HG02678 (cell line): Measurements from ENCODE around the gene TCFL5.
"Not testable (repeated sequence)": the region's sequence is repeated elsewhere in the genome, so short reads cannot be mapped to it uniquely, and the experiment has no call there.

Experiments
- ATAC-seq: cut with Tn5 transposase; IDR thresholded peaks from one replicate; pipeline ENCODE4 v1.9.1; 2021; ENCODE audit warnings: mild to moderate bottlenecking, moderate library complexity; ENCODE audit not compliant: unreplicated experiment

The TCFL5 gene

DNA sequence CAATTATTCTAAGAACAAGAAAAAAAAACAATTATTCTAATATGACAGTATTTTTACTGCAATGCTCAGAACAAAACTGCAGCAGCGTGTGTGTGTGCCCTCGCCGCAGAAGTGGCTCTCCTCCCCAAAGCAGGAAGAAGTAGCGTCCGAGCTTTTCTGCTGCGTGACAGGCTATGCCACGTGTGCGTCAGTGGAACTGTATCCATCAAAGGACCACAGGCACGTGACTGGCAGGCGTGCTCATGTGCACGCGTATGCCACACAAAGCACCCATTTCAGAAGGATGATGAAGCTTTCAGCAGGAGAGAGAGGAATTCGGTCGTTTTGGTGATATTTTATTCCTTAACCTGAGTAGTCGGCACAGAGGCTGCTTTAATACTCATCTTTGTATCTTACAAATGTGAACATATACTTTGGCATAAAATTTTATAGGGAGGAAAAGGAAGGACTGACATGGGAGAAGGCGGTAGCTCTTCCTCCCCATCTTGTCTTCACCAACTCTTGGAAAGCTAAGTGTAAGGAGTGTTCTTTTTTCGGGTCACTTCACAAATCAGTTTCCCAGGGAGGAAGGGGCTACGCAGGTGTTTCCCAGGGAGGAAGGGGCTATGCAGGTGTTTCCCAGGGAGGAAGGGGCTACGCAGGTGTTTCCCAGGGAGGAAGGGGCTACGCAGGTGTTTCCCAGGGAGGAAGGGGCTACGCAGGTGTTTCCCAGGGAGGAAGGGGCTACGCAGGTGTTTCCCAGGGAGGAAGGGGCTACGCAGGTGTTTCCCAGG, 3.4 kb downstream of the TCFL5 start:
- ATAC-seq: no peak

DNA sequence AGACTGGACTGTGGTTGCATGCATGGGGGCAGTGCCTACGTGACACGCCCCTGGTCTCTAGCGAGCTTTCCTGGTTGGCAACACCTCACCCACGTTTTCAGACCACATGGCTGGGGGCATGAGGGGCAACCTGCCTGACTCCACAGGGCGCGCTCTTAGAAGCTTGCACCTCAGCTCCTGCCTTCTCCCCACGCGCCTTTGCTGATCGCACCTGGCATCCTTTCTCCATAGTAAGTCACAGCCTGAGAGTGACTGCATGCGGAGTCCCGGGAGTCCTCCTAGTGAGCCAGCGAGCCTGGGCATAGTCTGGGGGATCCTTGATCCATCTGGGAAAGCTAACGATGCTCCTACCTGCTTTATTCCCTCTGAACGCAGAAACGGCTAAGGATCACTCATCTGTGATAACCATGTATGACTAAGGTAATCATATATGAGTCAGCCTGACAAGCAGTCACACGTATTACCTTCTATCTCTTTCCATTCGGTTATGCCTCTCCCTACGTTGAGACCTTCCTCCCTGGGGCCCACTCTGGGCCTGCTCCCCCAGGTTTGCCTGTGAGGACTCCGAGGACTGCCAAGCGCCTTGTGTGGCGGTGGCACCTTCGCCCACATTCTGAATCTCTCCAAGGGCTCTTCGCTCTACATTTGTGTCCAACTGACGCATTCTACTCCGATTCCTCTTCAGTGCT, 4.5 kb downstream of the TCFL5 start:
- ATAC-seq: no peak

DNA sequence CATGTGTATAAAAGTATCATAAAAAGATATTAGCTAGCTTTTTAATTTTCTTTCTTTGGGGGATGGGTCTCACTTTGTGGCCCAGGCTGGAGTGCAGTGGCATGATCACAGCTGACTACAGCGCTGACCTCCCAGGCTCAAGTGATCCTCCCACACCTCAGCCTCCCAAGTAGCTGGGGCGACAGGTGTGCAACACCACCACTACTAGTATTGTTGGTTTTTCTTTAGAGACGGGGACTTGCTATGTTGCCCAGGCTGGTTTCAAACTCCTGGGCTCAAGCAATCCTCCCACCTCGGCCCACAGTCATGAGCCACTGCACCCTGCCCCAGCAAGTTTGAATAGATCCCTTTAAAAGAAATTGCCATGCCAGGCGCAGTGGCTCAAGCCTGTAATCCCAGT, 6.5 kb downstream of the TCFL5 start:
- ATAC-seq: no peak

DNA sequence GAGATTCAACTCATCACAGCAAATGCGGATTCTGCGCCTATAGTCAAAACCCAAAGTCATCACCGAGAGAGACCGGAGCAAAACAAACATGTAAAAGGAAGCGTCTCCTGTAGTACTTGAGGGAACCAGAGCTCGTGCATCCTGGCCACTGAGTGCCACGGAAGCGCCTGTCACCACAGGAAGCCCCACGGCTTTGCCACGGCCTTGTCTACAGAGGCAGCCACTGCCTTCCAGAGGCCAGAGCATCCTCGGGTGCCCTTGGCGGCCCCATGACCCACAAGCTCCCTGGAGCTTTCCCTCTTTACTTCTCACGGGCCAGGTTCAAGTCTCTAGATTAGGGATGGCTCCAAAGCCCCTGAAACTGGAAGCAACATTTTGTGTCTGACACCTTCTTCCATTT, 7.5 kb downstream of the TCFL5 start:
- ATAC-seq: no peak

DNA sequence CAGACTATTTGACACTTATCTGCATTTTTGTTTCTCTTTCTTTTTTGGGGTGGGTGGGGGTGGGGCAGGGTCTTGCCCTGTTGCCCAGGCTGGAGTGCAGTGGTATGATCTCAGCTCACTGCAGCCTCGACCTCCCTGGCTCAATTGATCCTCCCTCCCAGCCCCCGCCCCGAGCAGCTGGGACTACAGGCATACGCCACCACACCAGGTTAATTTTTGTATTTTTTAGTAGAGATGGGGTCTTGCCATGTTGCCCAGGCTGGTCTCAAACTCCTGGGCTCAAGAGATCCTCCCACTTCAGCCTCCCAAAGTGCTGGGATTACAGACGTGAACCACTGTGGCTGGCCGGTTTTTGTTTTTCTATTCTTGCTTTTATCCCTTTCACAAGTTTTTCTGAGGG, 8.3 kb downstream of the TCFL5 start:
- ATAC-seq: not testable (repeated sequence)

DNA sequence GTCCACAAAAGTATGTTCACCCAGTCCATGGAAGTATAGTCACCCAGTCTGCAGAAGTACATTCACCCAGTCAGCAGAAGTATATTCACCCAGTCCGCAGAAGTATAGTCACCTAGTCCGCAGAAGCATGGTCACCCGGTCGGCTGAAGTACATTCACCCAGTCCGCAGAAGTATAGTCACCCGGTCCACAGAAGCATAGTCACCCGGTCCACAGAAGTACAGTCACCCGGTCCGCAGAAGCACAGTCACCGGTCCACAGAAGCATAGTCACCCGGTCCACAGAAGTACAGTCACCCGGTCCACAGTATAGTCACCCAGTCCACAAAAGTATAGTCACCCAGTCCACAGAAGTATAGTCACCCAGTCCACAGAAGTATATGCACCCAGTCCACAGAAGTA, 8.8 kb downstream of the TCFL5 start:
- no peak for ATAC-seq

DNA sequence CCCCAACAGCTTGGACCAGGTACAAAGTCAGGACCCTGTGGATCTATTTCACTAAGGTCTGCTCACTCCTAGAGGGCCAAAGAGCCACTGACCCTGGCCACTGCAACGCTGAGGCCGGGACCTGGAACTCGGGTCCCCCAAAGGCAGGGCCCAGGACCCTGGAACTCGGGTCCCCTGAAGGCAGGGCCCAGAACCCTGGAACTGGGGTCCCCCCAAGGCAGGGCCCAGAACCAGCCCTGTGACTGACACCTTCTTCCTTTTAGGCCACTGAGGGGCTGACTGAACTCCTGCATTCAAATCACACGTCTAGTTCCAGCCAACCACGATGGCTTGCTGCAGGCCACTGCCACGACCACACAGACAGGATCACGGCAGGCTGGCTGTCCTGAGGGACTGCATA, 9.4 kb downstream of the TCFL5 start:
- ATAC-seq: no peak

DNA sequence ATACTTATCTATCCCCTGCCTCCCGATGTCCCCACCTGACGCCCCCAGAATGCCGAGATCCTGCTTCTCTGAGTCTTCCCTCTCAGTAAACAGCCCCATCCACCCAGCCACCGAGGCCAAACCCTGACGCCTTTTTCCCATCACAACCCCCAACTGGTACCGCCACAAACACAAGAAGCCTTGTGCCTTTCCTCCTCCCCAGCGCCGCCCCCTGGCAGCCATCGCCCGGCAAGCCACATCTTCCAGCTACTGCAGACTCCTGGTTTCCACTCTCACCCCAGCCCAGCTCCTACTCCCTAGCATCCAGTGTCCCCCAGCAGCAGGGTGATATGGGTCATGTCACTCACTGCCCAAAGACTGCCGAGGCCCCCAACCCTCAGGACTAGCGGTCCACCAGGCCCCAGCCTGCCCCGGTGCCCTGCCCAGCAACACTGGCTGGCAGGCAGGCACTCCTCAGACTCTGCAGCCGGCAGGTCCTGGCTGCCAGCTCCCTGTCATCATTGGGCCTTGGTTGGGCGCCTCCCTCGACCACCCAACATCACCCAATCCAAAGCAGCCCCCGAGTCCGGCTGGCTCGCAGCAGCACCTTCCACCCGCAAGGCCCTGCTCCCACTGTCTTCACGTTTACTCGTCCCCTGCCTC, 11.2 kb downstream of the TCFL5 start:
- no peak for ATAC-seq

DNA sequence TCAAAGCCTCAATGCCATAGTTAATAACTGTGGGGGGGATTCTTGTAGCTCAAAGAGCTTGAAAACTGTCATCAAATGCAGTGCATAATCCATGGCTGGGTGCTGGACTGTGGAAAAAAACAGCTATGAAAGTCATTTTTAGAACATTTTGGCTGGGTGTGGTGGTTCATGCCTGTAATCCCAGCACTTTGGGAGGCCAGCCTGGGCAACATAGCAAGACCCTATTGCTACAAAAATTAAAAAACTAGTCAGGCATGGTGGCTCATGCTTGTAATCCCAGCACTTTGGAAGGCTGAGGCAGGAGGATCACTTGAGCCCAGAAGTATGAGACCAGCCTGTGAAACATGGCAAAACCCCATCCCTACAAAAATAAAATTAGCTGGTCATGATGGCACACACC, 12.2 kb downstream of the TCFL5 start:
- no peak for ATAC-seq

DNA sequence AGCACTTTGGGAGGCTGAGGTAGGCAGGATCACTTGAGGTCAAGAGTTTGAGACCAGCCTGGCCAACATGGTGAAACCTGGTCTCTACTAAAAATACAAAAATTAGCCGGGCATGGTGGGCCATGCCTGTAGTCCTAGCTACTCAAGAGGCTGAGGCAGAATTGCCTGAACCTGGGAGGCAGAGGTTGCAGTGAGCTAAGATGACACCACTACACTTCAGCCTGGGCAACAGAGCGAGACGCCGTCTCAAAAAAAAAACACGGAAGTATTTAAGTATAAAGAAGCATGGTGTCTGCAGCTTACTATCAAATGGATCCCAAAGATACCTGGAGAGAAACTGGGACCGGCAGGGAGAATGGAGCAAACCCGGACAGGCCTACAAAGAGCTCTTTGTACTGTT, 12.7 kb downstream of the TCFL5 start:
- not testable (repeated sequence) for ATAC-seq

DNA sequence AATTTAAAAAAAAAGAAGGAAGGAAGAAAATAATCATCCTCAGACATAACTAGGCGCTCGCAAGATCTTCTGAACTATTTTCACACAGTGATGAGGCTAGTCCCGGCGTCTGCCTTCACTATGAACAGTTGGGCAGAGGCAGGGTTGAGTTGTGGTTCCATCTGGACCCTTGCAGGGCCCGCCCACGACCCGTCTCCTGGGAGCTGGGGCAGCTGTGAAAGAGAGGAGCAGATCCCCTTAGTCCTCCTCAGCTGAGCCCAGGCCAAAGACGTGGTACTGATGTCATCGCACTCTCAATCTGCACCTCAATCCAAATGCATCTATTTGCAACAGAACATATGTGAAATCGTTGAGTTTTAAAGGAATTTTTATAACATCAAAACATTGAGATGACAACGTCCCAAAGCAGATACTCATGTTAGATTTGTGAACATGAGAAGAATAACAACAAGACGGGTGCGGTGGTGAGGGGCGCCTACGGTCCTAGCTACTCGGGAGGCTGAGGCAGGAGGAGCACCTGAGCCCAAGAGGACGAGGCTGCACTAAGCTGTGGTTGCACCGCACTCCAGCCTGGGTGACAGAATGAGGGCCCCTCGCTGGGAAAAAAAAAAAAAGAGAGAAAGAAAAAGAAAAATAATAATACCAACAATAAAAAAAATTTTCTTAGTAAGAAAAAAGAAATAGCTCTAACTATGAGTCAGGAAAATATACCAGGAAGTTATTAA, 15.3 kb downstream of the TCFL5 start:
- ATAC-seq: no peak

DNA sequence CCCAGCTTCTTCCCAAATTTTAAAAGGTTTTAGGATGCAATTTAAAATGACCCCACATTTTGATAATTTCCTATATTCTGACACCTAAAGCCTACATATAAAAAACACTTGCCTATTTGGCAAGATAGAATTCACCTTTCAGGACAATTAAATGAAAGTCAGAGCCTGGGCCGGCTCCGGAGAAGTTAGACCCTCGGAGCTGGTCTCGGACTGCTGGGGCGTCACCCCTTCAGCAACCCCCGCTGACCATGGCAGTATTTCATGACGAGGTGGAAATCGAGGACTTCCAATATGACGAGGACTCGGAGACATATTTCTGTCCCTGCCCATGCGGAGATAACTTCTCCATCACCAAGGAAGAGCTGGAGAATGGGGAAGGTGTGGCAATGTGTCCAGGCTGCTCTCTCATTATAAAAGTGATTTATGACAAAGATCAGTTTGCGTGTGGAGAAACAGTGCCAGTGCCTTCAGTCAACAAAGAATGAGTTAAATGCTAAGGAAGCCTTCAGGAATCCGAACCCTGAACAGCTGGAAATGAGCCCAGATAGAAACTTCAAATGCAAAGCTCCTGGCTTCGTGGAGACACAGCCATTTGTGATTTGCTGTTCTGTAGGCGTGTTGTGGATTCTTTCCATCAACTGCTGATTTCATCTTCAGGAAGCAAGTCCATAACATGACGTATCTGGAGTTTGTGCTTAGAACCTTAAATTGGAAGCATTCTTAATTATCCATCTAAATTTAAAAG, 16.0 kb downstream of the TCFL5 start:
- ATAC-seq: no peak

DNA sequence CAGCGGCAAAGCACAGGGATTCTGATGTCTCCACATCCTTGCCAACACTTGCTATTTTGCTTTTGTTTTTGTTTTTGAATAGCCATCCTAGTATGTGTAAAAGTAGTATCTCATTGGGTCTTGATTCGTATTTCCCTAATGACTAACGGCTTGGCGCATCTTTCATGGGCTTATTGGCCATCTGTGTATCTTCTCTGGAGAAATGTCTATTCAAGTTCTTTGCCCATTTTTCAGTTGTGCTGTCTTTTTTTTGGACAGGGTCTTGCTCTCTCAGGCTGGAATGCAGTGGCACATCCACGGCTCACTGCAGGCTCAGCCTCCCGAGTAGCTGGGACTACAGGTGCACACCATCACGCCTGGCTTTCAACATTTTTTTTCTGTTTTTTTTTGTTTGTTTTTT, 17.4 kb downstream of the TCFL5 start:
- no peak for ATAC-seq

DNA sequence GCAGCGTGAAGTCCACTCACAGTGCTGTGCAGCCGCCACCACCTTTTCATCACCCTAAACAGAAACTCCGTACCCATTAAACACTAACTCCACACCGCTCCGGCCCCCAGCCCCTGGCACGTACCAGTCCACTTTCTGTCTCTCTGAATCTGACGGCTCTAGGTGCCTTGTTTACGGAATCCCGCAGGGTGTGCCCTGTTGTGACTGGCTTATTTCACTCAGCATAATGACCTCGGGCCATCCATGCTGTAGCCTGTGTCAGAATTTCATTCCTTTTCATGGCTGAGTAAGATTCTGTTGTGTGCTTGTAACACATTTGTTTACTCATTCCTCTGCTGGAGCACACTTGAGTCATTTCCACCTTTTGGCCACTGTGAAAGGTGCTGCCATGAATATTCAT, 18.0 kb downstream of the TCFL5 start:
- ATAC-seq: no peak

DNA sequence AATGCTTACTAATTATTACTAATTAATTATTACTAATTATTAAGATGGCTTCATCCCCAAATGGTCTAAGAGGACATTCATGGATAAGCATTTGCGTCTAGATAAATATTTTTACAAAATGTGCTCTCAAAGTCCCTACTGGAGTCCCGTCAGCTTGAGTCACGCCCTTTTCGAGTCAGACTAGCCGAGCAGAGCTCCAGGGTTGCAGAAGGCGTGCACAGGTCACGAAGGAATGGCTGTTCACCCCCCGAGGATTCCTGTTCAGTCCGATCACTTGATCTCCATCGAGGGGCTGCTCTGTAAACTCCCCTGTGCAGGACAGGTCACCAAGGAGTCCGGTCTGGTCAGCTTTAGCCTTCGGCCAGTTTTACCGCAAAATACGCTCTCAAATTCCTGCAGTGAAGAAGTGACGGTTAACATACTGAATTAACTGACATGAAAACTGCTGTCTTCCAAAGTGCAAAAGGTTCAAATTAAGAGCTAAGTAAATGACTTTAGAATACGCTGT, 19.9 kb downstream of the TCFL5 start:
- no peak for ATAC-seq

DNA sequence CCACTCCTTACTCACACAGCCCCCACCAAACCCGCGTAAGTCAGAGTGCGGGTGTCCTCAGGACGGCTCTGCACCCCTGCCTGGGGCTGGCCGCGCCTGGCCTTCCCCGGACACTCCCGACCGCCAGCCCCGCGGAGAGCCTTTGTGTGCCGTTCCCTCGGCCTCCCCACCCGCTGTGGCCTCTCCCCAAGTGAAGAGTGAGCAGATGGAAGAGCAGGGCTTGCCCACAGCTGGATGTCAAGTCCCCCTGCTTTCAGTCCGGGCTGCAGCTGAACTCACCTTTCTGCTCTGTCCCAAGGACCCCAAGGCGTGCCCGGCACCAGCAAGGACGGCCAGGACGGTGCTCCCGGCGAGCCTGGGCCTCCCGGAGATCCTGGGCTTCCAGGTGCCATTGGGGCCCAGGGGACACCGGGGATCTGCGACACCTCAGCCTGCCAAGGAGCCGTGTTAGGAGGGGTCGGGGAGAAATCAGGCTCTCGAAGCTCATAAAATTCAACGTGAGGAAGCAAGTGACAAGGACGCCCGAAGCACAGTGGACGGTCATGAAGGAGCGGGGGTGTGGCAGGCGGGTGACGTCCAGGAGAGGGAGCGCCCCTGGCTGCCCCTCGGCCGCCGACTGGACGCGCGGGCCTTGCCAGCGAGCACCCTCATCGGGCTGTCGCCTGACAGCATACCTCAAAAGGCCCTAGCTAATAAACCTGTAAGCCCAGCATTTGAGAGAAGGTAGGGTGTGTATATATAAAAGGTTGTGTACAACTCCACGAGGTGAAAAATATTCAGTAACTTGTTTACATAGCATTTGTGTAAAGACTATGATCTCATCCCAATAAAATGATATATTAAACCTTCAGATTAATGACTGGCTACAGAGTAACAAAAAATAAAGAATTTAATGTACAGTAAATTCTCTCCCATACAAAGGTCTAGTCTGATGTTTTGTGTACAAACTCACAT, 21.1 kb downstream of the TCFL5 start:
- ATAC-seq: no peak

DNA sequence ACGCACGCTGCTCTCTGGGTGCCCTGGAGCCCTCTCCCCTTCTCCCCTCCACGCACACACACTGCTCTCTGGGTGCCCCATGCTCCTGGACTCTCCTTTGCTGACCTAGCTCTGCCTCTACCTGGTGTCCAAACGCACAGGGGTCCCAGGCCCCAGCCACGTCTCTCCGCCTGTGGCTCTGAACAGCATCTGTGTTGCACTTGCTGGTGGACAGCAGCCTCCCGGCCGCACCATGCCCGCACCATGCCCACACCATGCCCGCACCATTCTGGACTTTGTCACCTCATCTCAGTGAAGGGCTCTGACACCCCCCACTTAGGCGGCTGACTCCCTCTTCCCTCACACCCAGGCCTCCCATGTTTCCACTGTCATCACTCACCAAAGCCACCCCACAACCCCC, 21.8 kb downstream of the TCFL5 start:
- ATAC-seq: no peak

DNA sequence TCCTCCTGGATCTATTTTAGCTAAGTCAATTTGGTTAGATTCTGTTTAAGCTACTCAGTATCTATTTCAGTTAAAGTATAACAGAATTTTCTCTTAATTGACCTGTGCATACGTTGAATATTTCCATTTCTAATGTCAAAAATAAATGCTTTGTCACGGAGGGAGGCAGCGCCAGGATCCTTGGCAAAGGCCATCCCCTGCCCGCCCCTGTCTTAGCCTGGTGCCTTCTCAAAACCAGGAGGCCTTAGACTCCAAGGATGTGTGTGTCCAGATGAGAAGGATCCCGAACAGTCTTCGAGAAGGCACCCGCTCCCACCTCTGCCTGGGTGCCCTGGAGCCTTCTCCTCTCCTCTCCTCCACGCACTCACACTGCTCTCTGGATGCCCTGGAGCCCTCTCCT, 22.4 kb downstream of the TCFL5 start:
- no peak for ATAC-seq

DNA sequence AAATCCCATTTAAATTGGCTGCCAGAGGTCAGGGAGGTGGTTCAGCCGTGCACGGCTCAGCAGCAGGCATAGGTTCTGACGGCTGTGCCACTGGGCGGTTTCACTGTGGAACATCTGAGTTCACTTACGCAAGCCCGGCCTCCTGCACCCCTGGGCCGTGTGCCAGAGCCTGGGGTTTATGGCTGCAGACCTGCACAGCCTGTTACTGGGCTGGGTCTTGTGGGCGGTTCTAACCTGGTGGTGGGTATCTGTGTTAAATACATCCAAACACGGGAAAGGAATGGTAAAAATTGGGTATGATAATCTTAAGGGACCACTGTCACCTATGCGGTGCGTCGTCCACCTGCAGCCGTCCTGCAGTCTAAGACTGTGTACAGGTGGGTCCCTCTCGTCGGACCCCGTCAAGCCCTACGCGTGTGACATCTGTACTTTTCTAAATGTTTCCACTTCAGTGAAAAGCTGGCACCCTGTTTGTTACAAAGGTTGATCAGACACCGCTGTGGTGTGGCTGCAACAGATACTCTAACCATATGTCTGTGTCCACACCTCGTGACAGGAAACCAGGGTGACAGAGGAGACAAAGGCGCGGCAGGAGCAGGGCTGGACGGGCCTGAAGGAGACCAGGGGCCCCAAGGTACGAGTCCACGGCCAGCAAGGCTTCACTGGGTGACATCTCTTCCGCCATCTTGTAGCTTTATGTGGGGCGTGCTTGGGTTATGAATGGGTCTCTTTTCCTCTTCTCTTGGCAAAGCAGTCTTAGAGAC, 23.3 kb downstream of the TCFL5 start:
- ATAC-seq: peak; percentile 79
